GM21737 (cell line): ENCODE data around the gene TENM4.

Experiments
- ATAC-seq: cut with Tn5 transposase; IDR thresholded peaks from one replicate; pipeline ENCODE4 v1.9.1; 2021; ENCODE audit warnings: mild to moderate bottlenecking, moderate library complexity; ENCODE audit not compliant: unreplicated experiment

Gene TENM4

DNA sequence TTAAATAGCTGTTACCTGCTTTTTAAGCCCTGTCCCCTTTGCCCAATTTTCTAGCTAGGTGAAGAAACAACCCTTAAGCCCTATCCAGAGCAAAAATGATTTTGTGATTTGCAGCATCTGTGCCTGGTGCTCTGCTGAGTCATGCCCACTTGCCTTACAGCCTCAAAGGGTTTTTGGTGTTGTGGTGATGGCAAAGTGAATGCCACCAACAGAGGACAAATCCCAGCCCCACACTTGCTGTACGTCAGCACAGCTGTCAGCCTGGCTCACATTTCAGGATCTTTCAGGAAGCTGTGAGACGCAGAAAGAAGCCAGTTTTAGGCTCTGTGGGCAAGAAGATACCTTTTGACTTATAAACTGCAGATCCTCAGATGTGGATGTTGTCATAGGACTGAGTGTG, 401.7 kb downstream of the TENM4 start:
- ATAC-seq: no peak

DNA sequence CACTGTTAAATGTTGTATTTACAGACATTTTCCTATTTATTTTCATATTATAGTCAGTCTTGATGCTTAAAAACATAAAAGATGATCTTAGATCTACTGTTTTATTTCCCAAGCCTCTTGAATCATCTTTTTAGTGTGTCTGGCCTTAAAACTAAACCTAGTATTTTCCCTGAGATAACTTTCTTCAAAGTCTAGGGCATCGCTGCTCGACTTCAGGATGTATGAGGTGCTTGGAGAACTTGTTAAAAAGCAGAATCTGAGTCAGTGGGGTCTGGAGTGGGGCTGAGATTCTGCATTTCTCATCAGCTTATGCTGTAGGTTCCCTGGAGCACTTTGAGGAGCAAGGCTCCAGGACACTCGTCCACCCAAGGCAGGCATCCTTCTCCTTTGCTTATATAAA, 404.9 kb downstream of the TENM4 start:
- no peak for ATAC-seq

DNA sequence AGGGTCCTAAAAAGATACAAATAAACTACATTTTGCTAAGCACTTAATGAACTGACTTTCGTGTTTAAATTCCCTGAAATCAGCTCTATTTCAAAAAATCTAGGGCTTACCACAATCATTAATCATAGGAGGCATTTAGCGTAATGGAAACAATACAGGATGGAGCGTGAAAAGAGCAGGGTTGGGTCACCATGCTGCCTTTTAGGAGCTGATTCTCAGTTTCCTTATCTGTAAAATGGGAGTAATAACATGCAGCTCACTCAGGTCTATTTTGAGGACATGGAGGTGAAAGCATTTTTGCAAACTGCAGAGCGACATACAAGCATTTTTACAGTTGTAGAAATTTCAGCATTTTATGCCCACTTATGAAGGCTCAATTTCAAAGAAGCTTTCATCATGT, 407.0 kb downstream of the TENM4 start:
- no peak for ATAC-seq

DNA sequence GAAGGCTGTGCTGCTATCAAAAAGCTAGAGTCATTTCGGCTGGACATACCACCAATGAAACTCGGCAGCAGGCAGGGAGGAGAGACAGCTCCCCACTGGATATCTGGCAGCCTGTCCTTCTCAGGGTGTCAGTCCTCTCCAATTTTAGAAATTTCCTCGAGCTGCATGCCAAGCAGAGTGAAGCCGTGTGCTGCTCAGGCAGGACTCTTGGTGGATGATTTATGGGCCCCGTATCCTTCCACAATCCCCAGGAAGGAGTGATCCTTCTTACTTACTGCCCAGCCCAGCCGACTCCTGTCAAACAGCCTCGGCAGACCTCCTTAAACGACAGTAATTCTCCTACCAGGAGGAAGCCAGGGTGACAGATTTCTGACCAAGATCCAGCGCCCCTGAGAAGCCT, 410.4 kb downstream of the TENM4 start:
- ATAC-seq: no peak

DNA sequence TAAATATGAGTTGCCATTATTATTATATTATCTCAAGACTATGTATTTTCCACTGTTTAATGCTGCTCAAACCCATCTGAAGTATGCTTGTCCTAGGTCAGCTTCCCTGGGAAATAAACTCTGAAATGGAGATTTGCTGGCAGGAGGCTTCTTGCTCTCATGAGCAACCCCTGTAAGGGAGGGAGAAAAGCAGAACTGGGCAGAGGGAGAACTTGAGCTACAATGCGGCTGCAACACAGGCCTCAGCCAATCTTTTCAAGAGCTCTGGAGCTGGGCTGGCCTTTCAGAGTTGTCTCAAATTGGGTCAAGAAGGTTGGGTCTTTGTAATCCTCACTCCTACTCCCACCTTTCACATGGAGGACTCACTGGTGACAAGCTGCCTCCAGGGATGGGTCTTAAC, 412.6 kb downstream of the TENM4 start:
- ATAC-seq: no peak

DNA sequence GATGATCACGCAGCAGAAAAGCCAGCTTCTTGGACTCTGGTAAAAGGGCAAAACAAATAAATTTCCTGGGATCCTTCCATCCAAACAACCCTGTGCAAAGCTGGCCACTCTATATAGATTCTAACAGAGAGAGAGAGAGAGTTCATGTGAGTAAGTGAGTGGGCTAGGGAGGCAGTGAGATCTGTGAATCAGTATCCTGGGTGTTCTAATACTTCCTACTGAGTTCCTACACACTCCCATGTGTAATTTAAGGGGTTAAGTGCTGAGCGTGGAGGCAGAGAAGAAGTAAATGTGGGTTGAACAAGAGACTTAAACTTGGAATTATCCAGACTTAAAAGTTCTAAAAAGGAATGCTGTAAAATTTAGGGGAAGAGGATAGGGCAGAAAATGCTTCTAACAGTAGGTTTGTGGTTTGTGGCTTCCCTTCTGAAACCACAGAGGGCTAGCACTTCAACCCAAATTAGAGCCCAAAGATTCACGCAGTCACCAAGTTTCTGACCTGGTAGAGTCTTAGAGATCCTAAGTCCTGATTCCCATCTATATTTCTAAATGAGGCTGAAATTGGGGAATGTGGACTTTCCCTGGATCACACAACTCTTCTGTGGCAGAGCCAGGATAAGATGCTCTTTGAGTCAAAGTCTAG, 413.9 kb downstream of the TENM4 start:
- ATAC-seq: peak; percentile 55

DNA sequence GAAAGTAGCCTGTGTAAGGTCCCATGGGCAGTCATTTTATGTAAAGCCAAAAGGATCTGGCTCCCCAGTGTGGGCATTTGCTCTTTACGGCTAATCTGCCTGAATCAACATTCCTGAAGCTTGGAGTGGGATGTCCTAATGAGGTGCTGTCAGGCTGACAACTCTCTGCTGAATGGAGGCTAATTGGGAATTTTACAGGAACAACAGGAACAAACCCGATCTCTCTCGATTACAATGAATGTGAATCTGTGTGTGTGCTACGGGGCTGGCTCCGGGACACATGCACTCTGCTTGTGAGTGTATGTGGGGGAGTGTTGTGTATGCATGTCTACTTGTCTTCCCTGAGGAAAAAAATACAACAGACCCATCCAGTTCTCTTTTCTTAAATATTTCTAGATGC, 415.2 kb downstream of the TENM4 start:
- no peak for ATAC-seq

DNA sequence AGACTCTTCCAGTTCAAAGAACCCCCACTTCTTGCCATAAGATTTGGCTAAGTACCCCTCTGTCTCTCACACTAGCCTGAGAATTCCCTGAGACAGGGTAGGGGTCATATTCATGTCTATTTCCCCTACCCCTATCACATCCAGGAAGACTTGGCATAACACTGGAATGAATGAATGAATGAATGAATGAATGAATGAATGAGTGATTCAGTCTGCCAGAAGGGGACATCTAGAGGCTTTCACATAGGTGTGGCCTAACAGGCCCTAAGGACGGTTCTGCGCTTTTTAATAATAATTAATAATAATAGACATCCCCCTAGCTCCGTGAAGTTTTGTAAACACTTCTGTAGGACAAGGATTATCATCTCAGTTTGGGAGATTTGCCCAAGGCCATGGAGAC, 415.7 kb downstream of the TENM4 start:
- ATAC-seq: no peak

DNA sequence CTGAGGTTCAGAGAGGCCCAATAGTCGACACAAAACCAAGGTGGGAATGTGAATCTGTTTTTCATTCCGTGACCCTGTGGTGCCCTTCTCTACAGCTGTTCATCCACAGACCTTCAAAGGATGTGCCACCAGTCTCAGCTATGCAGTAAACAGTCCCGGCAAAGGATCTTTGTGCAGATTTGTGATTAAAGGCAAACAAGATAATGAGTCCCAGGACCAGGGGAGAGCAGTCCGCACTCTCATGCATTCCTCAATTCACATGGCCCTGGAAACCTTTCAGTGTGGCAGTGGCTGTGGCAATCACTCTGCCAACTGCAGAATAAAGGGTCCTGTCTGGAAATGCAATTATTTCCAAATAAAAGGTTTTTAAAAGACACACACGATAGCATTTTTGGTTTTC, 418.6 kb downstream of the TENM4 start:
- ATAC-seq: no peak

DNA sequence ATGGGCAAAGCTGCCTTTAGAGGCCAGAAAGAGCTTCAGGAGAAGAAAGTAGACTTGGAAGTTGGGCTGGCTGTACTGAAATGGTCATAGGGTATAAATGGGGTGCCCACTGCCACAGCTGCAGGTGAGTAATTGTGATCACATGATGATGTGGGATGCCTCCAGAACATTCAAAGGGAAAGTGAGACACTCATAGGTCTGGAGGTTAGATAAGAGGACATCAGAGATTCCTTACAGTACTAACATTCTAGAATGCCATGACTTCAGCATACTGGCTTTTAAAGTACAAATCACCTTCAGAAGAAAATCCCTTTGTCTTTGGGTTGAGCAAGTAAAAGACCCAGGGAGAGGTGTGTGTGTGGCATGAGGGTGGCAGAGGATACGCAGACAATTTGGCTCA, 419.2 kb downstream of the TENM4 start:
- ATAC-seq: no peak

DNA sequence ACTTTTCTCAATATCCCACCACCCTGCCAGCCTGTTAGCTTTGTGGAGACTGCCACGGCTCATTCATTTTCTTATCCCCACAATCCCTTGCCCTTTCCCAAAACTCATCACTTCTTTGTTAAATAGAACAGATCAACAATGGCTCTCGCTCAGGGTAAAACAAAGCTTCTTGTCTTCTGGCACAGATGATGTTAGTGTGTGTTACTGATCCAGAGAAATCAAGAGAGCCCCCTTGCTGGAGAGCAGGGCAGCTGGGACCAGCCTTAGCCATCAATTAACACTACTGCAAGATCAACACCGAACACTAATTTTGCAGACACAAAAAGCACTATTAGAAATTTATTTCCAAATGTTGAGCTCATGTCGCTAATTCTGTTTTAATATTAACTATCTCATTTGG, 420.9 kb downstream of the TENM4 start:
- no peak for ATAC-seq

DNA sequence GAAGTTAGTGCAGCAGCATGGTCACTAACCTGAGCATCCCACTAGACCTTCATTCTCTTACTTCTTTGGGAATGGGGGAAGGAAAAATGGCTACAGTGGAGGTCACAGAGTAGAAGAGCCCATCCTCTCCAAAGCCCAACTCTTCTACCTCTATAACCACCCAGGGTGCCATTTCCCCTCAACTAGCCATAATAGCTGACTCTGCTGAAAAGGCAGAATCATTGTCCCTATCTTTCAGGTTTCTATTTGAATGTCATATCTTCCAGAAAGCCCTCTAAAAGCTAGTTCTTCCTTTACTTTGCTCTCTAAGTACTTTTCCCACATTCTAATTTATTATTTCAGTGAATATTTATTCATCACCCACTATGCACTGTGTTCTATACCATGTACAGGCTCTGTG, 421.6 kb downstream of the TENM4 start:
- no peak for ATAC-seq

DNA sequence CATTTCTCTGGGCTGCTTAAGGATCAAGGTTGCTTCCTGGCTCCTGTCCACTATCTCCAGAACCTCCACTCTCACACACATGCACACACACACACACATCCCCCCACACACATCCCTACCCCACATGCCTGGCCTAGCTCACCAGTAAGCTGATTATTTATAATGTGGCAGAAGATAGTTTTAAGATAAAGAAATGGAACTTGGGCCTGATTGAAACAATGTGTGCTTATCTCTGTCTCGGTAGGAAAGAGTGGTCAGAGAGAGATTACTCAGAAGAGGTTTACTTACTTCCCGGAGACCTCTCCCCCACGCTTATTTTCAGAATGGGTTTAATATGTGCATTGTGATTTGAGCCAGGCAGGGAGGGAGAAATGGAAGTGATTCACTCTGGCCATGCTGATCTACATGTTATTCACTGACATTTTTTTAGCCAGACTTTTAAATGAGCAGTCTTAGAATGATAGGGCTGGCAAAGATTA, 422.4 kb downstream of the TENM4 start:
- no peak for ATAC-seq

DNA sequence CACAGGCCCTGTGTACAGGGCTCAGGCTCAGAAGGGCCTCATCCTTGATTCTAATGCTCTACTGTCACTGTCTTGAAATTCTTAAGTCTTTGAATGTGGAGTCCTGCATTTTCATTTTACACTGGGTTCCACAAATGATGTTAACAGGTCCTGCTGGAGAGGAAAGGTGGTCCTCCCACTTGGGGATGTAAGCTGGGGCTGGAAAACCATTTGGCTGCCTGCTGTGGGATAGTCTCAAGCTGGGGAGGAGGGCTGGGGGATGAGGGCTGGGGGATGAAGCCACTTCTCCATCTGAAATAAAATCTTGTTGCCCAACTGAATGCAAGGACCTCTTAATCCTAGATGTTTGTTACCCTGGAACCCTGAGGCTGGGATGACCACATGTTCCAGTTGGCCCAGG, 423.0 kb downstream of the TENM4 start:
- no peak for ATAC-seq

DNA sequence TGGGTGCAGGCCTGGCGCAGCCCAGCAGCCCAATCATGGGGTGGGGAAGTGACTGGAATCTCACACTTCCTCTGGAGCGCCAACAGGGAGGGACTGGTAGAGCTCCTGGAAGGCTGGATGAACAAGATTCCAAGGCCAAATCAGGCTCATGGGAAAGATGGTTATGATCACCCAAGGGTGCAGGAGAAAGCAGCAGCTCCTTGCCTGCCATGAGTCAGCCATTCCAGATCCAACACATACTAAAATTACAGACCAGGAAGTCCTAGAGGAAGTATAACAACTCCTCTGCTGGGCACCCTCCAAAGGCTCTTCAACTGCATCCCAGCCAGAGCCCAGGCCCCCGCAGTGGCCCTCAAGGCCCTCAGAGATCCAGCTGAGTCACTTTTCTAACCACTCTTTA, 427.3 kb downstream of the TENM4 start:
- ATAC-seq: no peak

DNA sequence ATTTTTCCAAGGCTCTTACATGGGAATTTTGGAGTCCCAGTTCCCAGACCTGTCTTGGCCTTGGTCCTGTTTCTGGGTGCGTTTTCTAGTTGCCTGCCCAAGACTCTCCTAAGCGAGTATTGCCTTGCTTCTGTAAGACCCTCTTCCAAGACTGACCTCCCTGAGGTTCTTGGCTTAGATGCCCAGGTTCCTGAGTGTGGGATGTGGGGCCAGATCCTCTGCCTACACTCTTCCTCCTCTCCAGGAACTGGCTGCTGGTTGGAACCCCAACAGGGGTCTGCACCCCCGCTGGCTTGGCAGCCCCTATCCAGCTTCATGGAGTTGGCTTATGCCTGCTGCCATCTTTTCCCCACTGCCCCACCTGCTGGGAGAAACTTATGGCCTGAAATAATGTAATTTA, 429.5 kb downstream of the TENM4 start:
- ATAC-seq: no peak

DNA sequence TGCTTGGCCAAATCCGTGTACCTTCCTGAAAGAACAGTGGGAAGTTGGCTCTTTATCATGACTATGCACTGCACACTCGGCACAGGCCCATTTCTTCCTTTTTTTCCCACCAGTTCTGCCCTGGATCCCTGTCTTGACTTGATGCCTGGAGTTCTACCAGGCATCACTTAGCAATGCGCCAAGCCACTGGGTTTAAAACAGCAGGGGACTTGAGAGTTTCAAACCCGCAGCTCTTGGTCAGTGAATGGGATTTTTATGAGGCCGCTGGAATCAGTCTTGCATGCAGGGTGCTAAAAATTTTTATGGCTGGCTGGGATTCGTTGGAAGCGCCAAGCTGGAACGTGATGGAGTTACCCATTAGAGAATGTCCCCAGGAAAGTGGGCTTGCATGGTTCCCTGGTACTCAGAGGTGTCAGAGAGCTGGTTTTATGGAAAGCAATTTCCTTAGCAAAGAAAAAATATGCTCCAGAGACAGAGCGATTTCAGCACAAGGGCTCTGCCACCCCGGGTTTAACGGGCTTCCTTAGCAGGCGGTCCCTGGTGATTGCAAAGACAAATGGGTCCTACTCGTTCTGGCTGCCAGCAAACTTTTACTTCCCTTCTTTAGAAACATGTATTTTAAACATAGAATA, 432.9 kb downstream of the TENM4 start:
- no peak for ATAC-seq

DNA sequence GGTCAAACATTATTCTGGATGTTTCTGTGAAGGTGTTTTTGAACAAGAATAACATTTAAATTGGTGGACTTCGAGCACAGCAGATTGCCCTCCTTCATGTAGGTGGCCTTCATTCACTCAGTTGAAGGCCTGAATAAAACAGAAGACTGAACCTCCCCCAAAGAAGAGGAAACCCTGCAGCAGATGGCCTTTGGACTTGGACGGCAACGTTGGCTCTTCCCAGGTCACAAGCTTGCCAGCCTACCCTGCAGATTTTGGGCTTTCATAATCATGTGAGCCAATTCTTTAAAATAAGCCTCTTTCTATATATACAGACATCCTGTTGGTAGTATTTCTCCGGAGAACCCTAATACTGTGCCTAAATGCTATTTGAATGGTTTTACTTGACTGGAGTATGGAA, 434.0 kb downstream of the TENM4 start:
- ATAC-seq: no peak

DNA sequence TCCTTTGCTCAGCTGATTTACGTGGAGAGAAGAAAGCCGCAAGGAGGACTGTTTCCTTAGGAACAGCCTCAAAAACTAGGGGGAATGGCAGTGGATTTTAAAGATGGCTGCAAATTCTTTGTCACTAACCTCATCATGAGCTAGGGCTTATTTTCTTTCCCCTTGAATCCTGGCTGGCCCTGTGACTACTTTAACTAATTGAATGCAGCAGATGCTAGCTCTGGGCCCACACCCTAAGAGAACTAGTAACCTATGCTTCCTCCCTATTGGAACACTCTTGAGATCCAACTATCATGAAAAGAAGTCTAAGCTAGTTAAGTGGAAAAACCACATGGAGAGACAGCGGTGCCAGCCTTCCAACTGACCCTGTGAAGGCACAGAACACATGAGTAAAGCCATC, 444.8 kb downstream of the TENM4 start:
- ATAC-seq: no peak

DNA sequence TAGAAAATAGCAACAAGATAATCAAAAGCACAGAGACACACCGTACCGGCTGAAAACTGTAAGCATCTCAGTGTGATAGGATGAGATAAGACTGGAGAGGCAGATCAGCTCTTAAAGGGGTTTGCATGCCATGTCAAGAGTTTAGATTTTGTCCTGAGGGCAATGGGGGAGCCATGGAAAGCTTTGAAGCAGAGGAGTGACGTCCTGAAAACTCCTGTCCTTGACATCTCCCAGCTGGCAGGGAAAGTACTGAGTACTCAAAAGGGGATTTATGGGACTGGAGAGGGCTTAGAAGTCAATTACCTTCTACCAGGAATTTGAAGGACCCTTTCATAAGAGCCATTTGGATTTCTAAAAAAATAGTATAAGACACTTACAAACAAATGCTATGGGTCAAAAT, 445.7 kb downstream of the TENM4 start:
- ATAC-seq: no peak

DNA sequence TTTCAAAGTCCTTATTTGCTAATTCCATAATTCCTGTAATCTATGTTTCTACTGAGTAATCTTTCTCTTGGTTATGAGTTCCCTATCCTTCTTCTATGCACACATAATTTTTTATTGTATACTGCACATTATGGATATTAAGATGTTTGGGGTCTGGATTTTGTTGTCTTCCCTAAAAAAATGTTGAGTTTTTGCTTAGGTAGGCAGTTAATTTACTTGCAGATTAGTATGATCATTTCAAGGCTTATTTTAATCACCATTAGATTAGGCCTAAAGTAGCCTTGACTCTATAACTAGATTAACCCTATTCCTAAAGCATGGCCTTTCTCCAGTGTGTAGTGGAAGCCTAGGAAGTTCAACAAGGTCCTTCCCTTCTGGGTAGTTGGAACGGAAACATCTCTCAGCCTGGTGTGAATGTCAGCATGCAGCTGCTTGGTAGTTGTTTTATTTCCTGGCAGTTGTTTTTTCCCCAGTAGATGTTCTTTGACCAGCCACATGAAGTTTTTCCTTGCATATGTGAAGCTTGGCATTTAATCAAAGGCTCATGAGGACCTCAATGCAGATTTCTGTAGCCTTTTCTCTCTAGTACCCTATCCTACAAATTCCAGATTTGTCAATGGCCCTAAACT, 446.9 kb downstream of the TENM4 start:
- ATAC-seq: no peak

DNA sequence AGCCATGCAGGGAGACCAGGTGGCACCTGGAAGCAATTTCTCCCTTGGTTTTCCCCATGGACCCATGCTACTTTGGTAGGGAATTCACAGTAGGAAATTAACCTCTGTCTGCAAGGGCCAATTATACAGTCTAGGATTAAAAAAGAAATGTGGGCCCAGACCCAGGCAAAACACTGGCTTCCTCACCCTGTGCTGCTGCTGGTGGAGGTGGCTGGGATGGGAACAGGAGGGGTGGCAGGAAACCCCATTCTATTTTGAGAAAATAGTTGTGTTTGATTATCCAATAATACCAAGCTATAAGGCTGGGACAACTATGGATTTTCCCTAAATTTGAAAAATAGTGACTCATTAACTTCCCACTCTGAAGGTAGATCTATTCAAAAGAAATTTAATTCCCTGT, 449.1 kb downstream of the TENM4 start:
- no peak for ATAC-seq

DNA sequence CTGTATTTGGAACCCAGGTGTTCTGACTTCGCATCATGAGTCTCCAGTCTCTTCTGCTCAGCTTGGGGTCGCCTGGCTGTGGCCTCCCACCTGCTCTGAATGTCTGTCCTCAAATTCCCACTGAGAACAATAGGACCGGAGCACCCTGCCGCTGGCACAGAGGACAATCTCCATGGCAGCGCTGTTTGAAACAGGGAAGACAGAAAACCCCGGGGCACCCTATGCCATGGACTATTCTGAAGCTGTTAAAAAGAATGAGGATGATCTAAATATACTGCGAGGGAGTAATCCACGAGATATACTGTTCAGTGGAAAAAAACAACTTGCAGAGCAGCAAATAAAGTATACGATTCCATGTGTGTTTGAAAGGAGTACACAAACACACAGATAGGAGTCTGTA, 450.6 kb downstream of the TENM4 start:
- ATAC-seq: no peak
